Central memory CD8-positive, alpha-beta T cell (primary cell): ENCODE measurements around the gene MREG.
"Not testable (repeated sequence)": the region's sequence is repeated elsewhere in the genome, so short reads cannot be mapped to it uniquely, and the experiment has no call there.

Source experiments
- ATAC-seq: fragments of 150-1000 bp; cut with Tn5 transposase; replicated peaks from 2 replicates; pipeline ENCODE4 v1.10.0; 2022; ENCODE audit warnings: mild to moderate bottlenecking, moderate FRiP score, moderate number of reproducible peaks; ENCODE audit not compliant: poor library complexity, severe bottlenecking; ENCODE audit errors: extremely low read depth
- DNase-seq, 2 donors: peaks; one replicate each; pipeline ENCODE4 v3.0.0; 2021; ENCODE audit warnings: low spot score in 2 of 2
- H3K27ac Mint-ChIP-seq: one replicate; pipeline ENCODE4 v1.8.0; 2022; ENCODE audit warnings: low read depth, mild to moderate bottlenecking, moderate library complexity, mixed read lengths
- H3K27me3 Mint-ChIP-seq: one replicate; pipeline ENCODE4 v1.8.0; 2022; ENCODE audit warnings: mixed read lengths
- H3K36me3 Mint-ChIP-seq: one replicate; pipeline ENCODE4 v1.8.0; 2022; ENCODE audit warnings: mild to moderate bottlenecking, moderate library complexity, mixed read lengths; ENCODE audit not compliant: insufficient read depth
- H3K4me1 Mint-ChIP-seq: one replicate; pipeline ENCODE4 v1.8.0; 2022; ENCODE audit warnings: mixed read lengths
- H3K4me3 Mint-ChIP-seq: one replicate; pipeline ENCODE4 v1.8.0; 2022; ENCODE audit warnings: mild to moderate bottlenecking, moderate library complexity, mixed read lengths
- H3K9me3 Mint-ChIP-seq: one replicate; pipeline ENCODE4 v1.8.0; 2022; ENCODE audit warnings: mixed read lengths

MREG gene

GRCh38 chr2:215931256-215931903, 82.0 kb downstream of the MREG start:
- no peak overlapping the region for H3K4me3 Mint-ChIP-seq

GRCh38 chr2:215930505-215931253, 82.7 kb downstream of the MREG start:
- no peaks in the 10 kb centered on the region for H3K36me3 Mint-ChIP-seq
- H3K9me3 Mint-ChIP-seq, result no peaks in the 10 kb centered on the region
- peaks cover 20% of the 10 kb centered on the region for H3K27me3 Mint-ChIP-seq
- H3K4me3 Mint-ChIP-seq, result no peak overlapping the region
- ATAC-seq, result no peak
- DNase-seq, result no peak
- no peaks in the 10 kb centered on the region for H3K4me1 Mint-ChIP-seq
- no peak overlapping the region for H3K27ac Mint-ChIP-seq

More at GRCh38 chr2:215931256-215931903, 82.0 kb downstream of the MREG start:
- no peaks in the 10 kb centered on the region for H3K4me1 Mint-ChIP-seq
- ATAC-seq (no peak), DNase-seq (peak; percentile 16 to 20)
- H3K9me3 Mint-ChIP-seq, result no peaks in the 10 kb centered on the region
- H3K36me3 Mint-ChIP-seq, result no peaks in the 10 kb centered on the region
- no peak overlapping the region for H3K27ac Mint-ChIP-seq
- H3K27me3 Mint-ChIP-seq, result peaks cover 19% of the 10 kb centered on the region

- Mint-ChIP-seq H3K27ac (no peak overlapping the region), H3K27me3 (peaks cover 29% of the 10 kb centered on the region), H3K4me3 (no peak overlapping the region), H3K4me1 (no peaks in the 10 kb centered on the region), H3K9me3 (no peaks in the 10 kb centered on the region), H3K36me3 (no peaks in the 10 kb centered on the region)
- ATAC-seq, result no peak
- DNase-seq, result no peak
Observed at GRCh38 chr2:215929602-215930335, 83.6 kb downstream of the MREG start.

GRCh38 chr2:215928086-215928485, 85.3 kb downstream of the MREG start:
- DNase-seq (no peak), ATAC-seq (no peak)
- peaks cover 46% of the 10 kb centered on the region for H3K27me3 Mint-ChIP-seq
- H3K27ac Mint-ChIP-seq, result no peak overlapping the region
- H3K9me3 Mint-ChIP-seq, result no peaks in the 10 kb centered on the region
- H3K4me3 Mint-ChIP-seq, result no peak overlapping the region
- no peaks in the 10 kb centered on the region for H3K36me3 Mint-ChIP-seq
- H3K4me1 Mint-ChIP-seq, result no peaks in the 10 kb centered on the region

- not testable (repeated sequence) for ATAC-seq, DNase-seq, H3K27ac Mint-ChIP-seq, H3K9me3 Mint-ChIP-seq, H3K4me3 Mint-ChIP-seq, H3K4me1 Mint-ChIP-seq, H3K36me3 Mint-ChIP-seq
- peaks cover 52% of the 10 kb centered on the region for H3K27me3 Mint-ChIP-seq
Observed at GRCh38 chr2:215926992-215927391, 86.4 kb downstream of the MREG start.

GRCh38 chr2:215921895-215922294, 91.5 kb downstream of the MREG start:
- ATAC-seq, result no peak
- Mint-ChIP-seq H3K9me3 (no peaks in the 10 kb centered on the region), H3K36me3 (no peaks in the 10 kb centered on the region), H3K4me3 (no peak overlapping the region), H3K4me1 (no peaks in the 10 kb centered on the region), H3K27ac (no peak overlapping the region), H3K27me3 (peaks cover 65% of the 10 kb centered on the region)
- DNase-seq, result no peak

GRCh38 chr2:215920244-215921100, 92.9 kb downstream of the MREG start:
- peaks cover 62% of the 10 kb centered on the region for H3K27me3 Mint-ChIP-seq
- peak in 1 of 2 donors; percentile 17 for DNase-seq
- no peaks in the 10 kb centered on the region for H3K4me1 Mint-ChIP-seq
- no peak for ATAC-seq
- no peak overlapping the region for H3K4me3 Mint-ChIP-seq
- H3K9me3 Mint-ChIP-seq, result no peaks in the 10 kb centered on the region
- H3K36me3 Mint-ChIP-seq, result no peaks in the 10 kb centered on the region
- H3K27ac Mint-ChIP-seq, result no peak overlapping the region

- Mint-ChIP-seq H3K27ac (no peak overlapping the region), H3K36me3 (no peaks in the 10 kb centered on the region), H3K27me3 (peaks cover 62% of the 10 kb centered on the region), H3K4me1 (no peaks in the 10 kb centered on the region), H3K9me3 (no peaks in the 10 kb centered on the region), H3K4me3 (no peak overlapping the region)
- ATAC-seq, result no peak
- no peak for DNase-seq
Observed at GRCh38 chr2:215919624-215920243, 93.6 kb downstream of the MREG start.

- Mint-ChIP-seq H3K27me3 (peaks cover 61% of the 10 kb centered on the region), H3K4me1 (no peaks in the 10 kb centered on the region), H3K9me3 (no peaks in the 10 kb centered on the region), H3K4me3 (no peak overlapping the region), H3K36me3 (no peaks in the 10 kb centered on the region), H3K27ac (no peak overlapping the region)
- no peak for DNase-seq
- no peak for ATAC-seq
Observed at GRCh38 chr2:215918901-215919599, 94.3 kb downstream of the MREG start.

- H3K4me1 Mint-ChIP-seq, result no peaks in the 10 kb centered on the region
- no peak overlapping the region for H3K4me3 Mint-ChIP-seq
- H3K27me3 Mint-ChIP-seq, result peaks cover 52% of the 10 kb centered on the region
- H3K27ac Mint-ChIP-seq, result no peak overlapping the region
- DNase-seq, result no peak
- no peaks in the 10 kb centered on the region for H3K36me3 Mint-ChIP-seq
- ATAC-seq, result no peak
- H3K9me3 Mint-ChIP-seq, result no peaks in the 10 kb centered on the region
Observed at GRCh38 chr2:215917953-215918620, 95.3 kb downstream of the MREG start.

GRCh38 chr2:215915441-215915840, 97.9 kb downstream of the MREG start:
- ATAC-seq, result no peak
- Mint-ChIP-seq H3K27ac (no peak overlapping the region), H3K27me3 (peaks cover 55% of the 10 kb centered on the region), H3K9me3 (no peaks in the 10 kb centered on the region), H3K36me3 (no peaks in the 10 kb centered on the region), H3K4me3 (no peak overlapping the region), H3K4me1 (no peaks in the 10 kb centered on the region)
- no peak for DNase-seq
